Glomerular visceral epithelial cell (primary cell): Measurements from ENCODE around the gene ENTPD1.
"Not testable (repeated sequence)": the region's sequence is repeated elsewhere in the genome, so short reads cannot be mapped to it uniquely, and the experiment has no call there.

ENCODE experiments used
- DNase-seq: peaks from one replicate; pipeline ENCODE4 v3.0.0-alpha.2; 2016; ENCODE audit errors: extremely low spot score

Gene ENTPD1

DNA sequence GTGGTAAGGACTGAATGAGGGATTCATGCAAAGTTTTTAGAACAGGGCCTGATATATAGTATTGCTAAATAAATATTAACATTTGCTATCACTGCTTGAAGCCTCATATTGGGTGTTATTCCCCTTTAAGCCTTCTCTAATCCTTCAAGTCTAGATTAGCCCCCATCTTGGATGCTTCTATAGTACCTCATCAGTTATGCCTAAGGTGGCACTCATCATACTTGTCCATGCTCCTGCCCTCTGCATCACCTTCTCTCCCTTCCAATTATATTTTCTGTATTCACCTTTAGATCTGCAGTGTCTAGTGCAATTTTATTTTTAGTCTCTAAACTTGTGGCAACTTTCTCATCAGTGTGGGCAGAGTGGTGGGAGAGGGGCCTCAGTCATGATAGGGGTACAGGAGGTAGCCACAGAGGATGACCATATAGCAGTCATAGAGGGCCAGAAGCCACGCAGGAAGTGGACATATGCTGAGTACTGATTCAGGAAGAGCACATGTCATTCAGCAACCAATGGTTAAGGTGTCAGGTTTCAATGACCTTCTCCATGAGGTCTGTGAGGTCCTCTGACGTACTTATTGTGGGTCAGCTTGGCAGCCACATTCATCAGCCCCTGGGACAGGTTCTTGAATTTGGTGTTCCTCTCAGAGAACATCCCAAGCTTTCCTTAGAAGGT is 2.5 kb downstream of the ENTPD1 start:
- DNase-seq = no peak

DNA sequence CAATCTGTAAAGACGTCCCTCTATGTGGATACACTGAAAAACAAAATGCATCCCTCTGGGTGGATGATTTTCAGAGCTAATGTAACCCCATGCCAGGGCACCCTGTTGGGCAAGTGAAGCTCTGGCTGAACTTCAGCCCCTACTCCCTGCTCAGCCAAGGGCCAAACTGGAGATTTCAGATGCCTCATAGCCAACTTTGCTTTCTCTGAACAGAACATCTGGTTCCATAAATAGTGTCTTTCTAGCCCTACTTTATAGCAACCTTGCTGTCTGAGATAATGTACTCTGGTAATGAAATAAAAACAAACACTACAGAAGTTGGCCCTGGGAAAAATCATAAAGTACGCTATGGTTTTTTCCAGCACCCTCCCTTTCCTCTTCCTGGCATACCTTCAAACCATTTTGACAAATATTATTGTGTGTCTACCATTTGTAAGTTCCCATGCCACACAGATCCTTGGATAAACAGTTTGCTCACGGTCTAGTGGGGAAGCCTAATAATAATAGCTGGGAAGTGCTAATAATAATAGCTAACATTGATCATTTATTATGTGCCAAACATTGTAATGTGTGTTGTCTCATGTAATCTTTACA is 3.4 kb downstream of the ENTPD1 start:
- no peak for DNase-seq

DNA sequence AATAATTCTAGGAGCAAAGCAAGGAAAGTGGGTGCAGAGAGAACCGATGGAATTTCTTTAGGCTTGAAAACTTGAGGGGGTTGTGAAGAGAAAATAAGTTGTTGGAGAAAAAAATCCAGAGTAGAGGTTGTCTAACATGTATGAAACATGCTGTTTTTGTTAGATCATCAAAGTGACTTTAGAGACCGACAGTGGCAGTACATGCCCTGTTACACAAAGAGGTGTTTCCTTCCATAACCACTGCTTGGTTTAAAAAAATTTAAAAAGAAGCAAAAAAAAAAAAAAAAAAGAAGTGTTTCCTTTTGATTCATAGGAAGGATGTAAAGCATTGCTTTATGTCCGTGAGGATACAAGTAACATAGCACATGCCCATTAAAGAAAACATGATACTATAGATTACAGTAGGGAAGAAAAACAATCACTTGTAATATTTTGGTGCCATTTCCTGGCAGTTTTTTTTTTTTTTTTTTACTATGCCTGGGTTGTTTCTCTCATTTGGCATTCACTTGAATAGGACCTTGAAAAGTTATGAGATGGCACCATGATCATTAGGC is 6.1 kb downstream of the ENTPD1 start:
- DNase-seq = no peak

DNA sequence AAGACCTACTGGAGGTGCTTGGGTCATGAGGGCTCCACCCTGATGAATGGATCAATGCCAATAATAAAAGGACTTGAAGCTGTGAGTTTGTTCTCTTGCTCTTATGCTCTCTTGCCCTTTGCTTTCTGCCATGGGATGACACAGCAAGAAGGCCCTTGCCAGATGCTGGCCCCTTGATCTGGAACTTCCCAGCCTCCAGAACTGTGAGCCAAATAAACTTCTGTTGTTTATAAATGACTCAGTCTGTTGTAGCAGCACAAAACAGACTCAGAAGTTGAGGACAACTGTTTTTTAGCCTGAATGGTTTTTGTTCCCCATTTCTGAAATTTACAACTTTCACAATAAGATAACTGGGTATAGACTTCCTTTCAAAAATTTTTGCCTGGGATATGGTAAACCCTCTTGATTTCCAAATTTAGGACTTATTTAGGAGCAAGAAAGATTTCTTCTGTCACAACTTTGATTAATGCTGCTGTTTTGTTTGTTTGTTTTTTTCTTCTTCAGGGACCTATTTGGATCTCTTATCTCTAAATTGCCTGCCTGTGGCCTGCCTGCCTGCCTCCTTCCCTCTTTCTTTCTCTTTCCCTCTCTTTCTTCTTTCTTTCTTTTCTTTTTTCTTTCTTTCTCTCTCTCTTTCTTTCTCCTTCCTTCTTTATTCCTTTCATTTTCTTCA is 12.1 kb downstream of the ENTPD1 start:
- DNase-seq = no peak

DNA sequence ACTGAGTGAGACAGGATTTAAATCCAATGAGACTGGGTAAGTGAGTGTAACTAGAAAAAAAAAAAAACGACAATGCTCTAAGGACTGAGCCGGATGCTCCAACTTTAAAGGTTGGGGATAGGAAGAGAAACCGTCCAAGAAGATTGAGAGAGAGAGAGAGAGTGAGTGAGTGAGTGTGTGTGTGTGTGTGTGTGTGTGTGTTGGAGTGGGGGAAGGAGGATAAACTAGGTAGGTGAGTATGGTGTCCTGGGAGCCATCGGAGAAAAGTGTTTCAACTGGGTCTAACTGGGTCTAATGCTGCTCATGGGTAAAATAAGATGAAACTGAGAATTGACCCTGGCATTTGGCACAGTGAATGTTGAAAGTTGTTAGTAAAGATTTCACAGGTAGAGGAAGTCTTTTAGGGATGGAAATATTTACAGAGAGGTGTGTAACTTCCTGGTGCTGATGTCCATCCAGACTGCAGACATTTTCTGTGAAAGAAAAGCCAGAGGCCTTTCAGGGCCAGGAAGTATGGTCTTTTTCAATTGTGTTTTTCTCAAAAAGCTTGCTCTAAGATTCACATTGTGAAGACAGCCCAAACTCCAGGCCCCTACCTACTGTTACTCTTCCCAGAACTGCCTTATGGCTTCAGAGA is 14.2 kb downstream of the ENTPD1 start:
- no peak for DNase-seq

DNA sequence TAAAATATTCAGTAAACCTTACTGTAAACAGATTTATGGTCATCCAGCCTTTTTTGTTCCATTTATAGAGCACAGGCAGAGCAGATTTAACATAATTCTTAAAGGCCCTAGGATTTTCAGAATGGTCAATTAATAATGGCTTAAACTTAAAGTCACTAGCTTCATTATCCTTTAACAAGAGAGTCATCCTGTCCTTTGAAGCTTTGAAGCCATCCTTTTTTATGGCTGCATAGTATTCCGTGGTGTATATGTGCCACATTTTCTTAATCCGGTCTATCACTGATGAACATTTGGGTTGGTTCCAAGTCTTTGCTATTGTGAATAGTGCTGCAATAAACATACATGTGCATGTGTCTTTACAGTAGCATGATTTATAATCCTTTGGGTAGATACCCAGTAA is 17.5 kb downstream of the ENTPD1 start:
- not testable (repeated sequence) for DNase-seq

DNA sequence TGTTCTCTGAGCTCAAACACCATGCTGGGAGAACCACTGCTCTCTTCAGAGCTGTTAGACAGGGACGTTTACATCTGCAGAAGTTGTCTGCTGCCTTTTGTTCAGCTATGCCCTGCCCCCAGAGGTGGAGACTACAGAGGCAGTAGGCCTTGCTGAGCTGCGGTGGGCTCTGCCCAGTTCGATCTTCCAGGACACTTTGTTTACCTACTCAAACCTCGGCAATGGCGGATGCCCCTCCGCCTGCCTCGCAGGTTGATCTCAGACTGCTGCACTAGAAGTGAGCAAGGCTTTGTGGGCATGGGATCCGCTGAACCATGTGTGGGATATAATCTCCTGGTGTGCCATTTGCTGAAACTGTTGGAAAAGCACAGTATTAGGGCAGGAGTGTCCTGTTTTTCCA is 21.7 kb downstream of the ENTPD1 start:
- not testable (repeated sequence) for DNase-seq

DNA sequence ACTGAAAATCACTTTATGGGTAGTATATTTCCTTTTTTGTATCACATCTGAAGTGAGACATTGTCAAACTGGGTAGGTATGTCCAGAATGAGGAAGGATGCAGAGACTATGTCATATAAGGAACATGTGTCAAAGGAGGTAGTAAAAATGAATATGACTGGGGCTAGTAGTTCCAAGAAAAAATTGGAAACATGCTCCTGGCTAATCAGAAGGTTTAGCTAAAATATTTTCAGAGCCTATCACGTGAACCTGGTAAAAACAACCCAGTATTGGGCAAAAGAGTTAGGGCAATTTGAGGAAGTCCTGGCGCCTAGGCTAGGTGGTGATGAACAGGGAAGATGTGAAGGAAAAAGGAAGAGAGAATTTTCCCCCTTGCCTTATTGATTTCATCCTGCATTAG is 26.4 kb downstream of the ENTPD1 start:
- DNase-seq = no peak

DNA sequence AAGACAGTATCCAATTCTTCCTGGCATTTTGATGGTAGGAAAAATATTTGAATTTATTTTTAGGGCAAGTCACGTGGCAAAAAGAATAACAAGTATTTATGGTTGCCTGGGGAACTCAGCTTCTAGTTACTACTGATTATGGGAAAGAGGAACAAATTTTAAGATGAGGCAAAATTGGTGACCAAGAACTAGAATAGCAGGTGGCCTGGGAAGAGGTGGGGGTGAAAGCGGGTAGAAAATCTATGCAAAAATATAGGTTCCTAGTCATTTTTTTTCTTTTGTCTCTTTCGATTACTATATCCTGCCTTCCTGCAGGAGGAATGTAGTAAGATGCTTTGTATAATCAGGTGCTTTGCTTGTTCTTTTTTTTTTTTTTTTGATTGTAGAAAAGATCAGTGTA is 27.8 kb downstream of the ENTPD1 start:
- no peak for DNase-seq

DNA sequence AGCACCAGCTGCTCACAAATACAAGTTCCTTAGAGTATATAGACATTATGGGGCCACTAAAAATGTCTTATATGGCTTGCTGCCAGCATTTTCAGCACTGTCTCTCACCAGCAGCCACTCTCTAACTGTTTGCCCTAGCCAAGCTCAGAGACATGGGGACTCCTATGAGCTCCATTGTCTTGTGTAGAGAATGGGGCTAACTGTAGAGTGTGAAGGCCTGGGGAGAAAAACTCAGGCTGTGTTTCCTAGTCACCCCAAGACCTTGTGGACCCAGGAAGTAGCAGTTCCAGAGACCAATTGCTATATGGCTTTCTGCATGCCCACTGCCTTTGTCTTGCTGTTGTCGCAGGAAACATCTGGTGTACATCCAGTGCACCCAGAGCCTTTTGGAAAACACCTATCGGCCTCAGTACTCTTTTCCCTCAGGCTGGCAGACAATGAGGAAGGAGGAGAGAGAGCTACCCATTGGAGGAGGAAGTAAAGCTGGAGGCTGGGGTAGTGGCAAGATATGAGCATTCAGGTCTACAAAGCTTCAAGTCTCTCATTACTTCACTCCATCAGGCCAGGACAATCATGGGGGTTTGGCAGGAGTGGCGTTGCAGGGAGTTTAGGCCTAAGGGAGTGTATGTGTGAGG is 28.4 kb downstream of the ENTPD1 start:
- no peak for DNase-seq

DNA sequence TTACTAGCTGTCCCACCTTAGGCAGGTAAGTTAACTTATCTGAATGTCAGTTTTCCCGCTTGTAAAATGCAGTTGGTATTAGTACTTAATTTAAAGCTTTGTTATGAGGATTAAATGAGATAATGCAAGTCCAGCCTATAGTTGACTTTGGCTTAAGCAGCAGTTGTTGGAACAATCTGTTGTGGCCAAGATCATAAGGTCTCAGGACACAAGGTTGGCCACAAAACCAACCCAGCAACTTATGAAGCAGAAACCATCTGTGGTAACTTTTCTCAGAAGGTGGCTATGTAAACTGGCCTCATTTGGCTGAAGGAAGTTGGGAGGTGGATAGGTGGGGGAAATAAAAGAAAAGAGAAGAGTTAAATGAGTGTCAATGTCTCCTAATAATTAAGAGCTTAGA is 29.4 kb downstream of the ENTPD1 start:
- DNase-seq = no peak

DNA sequence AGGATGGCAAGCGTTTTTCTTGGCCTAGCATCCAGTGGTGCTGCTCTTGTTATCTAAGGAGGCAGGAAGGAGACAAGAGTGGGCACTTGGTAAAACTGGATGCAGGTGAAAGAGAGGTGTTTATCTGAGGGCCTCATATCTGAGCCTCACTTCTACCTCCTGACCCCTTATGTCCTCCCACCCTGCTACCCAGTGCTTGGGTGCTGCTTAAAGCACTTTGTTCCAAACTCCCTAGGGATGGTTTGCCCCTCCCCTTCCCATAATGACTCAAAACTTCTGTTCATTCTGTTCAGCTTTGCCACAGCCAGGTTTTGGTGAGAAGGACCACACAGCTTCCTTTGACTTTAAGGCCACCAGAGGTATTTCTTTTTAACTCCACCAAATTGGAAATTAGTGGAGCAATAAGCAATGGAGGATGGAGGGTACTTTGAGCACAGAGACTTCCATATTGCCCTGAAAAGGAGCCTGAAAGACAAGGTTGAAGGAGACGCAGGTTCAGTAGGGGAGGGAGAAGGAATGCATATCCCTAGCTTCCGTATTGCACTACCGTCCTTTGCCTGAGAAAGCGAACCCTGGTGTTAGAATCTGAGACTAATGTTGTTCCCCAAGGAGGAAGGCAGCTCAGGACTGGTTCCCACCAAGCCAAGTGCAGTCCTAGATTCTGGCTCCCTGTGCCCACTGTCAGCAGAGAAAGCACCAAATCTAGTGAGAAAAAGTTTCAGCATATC is 30.1 kb downstream of the ENTPD1 start:
- no peak for DNase-seq

DNA sequence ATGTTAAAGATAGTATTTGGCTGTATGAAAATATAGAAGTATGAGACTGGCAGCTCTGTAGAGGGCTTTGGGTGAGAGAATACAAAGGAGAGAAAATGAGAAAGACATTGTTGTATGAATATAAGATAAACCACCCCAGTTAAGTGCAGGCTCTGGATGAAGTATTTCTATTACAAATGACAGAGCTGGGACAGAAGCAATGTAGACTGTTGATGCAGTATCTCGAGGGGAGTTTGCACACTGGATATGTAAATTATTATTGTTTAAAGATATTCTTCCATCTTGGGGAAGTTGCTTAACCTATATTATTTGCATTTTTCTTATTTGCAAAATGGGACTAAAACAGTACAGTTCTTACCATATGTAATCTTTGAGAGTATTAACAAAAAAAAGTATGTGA is 31.5 kb downstream of the ENTPD1 start:
- DNase-seq = no peak

DNA sequence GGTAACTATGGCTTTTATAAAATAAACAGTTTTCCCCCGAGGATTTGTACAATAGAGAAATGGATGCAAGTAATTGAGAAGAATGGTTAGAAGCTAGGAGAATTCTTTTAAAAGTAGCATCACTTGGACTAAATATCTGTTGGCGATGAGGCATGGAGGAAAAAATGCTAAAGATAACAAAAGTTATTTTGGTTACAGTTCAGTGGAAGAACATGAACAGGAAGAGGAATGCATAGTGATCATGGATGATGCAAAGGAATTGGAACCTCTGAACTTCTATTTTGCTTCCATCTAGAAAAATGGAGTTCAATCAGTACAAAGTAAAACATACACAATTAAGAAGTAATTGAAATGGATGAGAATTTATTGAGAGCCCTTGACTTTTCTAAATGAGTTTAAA is 32.9 kb downstream of the ENTPD1 start:
- no peak for DNase-seq

DNA sequence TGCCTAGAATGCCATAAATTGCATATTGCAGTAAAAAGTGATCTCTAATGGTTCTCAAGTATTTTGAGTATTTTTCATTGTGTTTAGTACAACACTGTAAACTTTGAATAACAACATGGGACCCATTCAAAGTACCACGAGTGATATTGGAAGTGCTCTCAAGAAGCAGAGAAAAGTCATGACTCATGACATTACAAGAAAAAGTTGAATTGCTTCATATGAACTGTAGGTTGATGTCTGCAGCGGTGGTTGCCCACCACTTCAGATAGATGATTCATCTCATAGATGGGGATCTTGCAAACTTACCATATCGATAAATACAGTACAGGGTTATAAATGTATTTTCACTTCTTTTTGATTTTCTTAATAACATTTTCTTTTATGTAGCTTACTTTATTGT is 33.9 kb downstream of the ENTPD1 start:
- no peak for DNase-seq

DNA sequence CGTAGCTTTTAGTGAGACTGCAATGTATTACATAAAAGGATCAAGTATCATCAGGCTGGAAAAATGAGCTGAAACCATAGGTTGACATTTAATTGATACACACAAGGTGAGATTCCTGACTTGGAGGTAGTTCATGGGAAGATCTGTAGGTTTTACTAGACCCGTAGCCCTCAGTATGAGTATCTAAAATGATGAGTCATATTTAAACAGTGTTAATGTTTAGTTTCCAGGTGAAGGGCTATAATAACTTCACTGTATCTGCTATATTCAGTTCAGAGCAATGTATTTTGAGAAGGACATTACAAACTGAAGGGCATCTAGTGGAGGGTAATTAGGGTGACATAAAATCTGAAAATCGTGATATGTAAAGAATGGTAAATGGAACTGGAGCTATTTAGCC is 35.0 kb downstream of the ENTPD1 start:
- no peak for DNase-seq

DNA sequence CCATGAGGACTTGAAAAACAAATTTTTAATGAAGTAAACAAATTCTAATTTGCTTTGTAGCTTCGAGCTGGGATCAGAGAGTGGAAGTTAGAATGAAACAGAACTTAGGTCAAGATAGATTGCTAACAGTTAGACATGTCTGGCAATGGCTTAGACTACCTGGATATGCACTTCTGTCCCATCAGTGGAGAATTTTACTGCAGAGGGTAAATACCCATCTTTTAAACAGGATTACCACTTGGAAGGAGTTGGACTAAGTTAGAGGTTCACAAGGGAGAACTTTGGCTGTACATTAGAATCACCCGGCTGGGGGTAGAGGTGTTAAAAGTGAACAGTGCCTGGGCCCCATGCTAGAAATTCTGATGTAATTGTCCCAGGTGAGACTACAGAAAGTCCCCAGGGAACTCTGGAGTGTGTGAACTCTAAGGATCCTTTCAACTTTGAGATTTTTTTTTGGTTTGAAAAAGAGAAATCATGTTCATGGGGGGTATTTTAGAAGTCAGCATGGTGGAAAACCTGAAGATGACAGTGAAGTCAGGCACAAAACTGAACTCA is 35.5 kb downstream of the ENTPD1 start:
- DNase-seq = no peak

DNA sequence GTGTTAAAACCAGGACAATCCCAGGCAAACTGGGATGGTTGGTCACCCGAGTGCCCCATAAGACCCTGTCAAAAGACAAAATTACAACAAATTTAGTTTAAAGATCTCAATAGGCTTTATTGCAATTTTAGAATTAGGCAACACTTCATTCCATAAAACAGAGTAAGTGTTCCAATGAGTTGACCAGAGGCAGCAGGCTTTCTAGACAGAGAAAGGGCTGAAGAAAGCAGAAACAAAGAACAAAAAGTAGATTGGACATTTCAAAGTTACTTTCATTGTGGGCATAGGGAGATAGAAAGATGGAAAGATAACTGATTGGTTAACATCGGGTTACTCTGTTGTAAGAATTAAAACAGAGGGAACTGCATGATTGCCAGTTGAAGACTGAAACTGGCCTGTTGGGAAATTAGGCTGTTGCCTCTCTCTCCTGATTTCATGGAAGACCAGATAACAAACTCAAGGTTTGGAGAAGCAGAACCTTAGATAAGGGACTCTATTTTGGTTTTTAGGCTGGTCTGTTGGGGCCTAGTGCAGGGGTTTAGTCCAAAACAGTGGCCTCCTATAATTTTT is 36.3 kb downstream of the ENTPD1 start:
- no peak for DNase-seq

DNA sequence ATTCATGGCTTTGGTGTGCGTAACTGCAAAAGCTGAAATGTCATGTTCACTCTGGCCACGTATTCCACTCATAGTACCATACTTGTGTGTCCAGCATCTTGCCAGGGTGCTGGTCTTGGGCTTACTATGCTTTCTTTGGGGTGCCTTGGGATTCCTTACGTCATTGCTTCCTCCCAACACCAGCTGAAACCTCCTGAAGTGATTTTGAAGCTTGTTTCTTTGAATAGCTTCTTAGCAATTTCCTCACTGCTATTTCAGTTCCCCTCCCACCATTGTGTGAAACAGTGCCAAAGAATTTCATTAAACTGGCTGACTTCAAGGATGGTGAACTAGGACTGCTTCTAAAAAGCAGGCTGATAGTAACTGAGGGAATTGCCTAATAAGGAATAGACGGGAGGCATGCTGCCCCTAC is 36.9 kb downstream of the ENTPD1 start:
- no peak for DNase-seq

DNA sequence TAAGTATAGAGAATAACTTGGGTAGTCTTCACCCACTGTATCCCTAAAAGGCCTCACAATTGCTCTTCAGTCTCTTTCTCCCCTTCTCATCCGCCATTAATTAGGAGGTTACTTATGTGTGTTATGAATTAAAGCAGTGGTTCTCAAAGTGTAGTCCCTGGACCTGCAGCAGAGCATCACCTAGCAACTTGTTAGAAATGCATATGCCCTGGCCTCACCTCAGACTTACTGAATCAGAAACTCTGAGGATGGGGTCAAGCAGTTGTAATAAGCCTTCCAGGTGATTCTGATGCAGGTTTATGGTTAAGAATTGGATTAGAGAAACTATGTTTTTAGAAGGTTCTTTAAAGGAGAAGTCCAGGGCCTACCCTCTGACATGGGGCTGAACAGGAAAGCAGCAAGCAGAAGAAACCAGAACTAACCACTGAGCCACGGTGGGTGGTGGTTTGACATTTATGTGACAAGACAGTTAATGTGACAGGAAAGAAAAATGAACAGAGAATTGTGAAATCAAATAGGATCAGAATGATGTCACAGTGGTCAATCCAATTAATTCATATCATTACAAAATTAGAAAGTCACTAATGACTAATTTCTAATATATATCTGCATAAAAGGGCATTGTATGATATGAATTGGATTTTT is 37.6 kb downstream of the ENTPD1 start:
- no peak for DNase-seq
